ENCODE measurements around the gene P3H3. TPM values are rescaled to one million over a fixed set of nuclear protein-coding genes. Genes with fewer than 3 reads are reported as not detected.

Gene P3H3
- total RNA-seq, 1 experiment from 2014 or later = 45.6 TPM

- DNase-seq = peak; percentile 38
- H3K9me3 ChIP-seq = no peaks in the 10 kb centered on the region
- H3K27me3 ChIP-seq = peaks cover 26% of the 10 kb centered on the region
- H3K4me3 ChIP-seq = peak within 1 kb of the TSS; percentile 8; the same call in 1 of the 2 replicates
- H3K36me3 ChIP-seq = no peaks in the 10 kb centered on the region
These were observed 6.4 kb upstream of the P3H3 start, which contains the start of gene GPR162 for GRCh38 chr12:6821591-6822425. GPR162 (plus strand) TSS chr12:6821821; CDS start chr12:6823899, 2,078 bp downstream.

GRCh38 chr12:6822426-6823135 lies 5.6 kb upstream of the P3H3 start:
- Histone ChIP-seq H3K4me3 (no peak overlapping the region), H3K36me3 (no peaks in the 10 kb centered on the region), H3K27me3 (peaks cover 26% of the 10 kb centered on the region), H3K9me3 (no peaks in the 10 kb centered on the region)
- DNase-seq = no peak

GRCh38 chr12:6823182-6824084 lies 4.8 kb upstream of the P3H3 start:
- no peaks in the 10 kb centered on the region for H3K36me3 ChIP-seq
- no peaks in the 10 kb centered on the region for H3K9me3 ChIP-seq
- DNase-seq = no peak
- no peak overlapping the region for H3K4me3 ChIP-seq
- H3K27me3 ChIP-seq = peaks cover 26% of the 10 kb centered on the region

- H3K4me3 ChIP-seq = no peak overlapping the region
- peaks cover 26% of the 10 kb centered on the region for H3K27me3 ChIP-seq
- H3K9me3 ChIP-seq = no peaks in the 10 kb centered on the region
- DNase-seq = peak; percentile 30
- H3K36me3 ChIP-seq = no peaks in the 10 kb centered on the region
These were observed 4.0 kb upstream of the P3H3 start for GRCh38 chr12:6824085-6824775.

- no peaks in the 10 kb centered on the region for H3K9me3 ChIP-seq
- peaks cover 26% of the 10 kb centered on the region for H3K27me3 ChIP-seq
- no peak overlapping the region for H3K4me3 ChIP-seq
- DNase-seq = peak; percentile 26
- no peaks in the 10 kb centered on the region for H3K36me3 ChIP-seq
These were observed 3.3 kb upstream of the P3H3 start for GRCh38 chr12:6824901-6825381.

GRCh38 chr12:6825398-6826124 lies 2.6 kb upstream of the P3H3 start:
- no peaks in the 10 kb centered on the region for H3K9me3 ChIP-seq
- H3K4me3 ChIP-seq = no peak overlapping the region
- no peaks in the 10 kb centered on the region for H3K36me3 ChIP-seq
- peaks cover 26% of the 10 kb centered on the region for H3K27me3 ChIP-seq
- peak; percentile 75 for DNase-seq

- H3K27me3 ChIP-seq = peaks cover 26% of the 10 kb centered on the region
- DNase-seq = no peak
These were observed 2.0 kb upstream of the P3H3 start for GRCh38 chr12:6826125-6826733.

GRCh38 chr12:6826734-6827436 lies 1.3 kb upstream of the P3H3 start:
- Histone ChIP-seq H3K36me3 (peaks cover 5% of the 10 kb centered on the region; the same call in 1 of the 2 replicates), H3K9me3 (no peaks in the 10 kb centered on the region), H3K4me3 (no peak overlapping the region), H3K27me3 (peaks cover 25% of the 10 kb centered on the region)
- no peak for DNase-seq

More at GRCh38 chr12:6826125-6826733, 2.0 kb upstream of the P3H3 start:
- no peak overlapping the region for H3K4me3 ChIP-seq
- peaks cover 2% of the 10 kb centered on the region; the same call in 1 of the 2 replicates for H3K36me3 ChIP-seq
- H3K9me3 ChIP-seq = no peaks in the 10 kb centered on the region

- peak; percentile 80 for DNase-seq
- H3K9me3 ChIP-seq = no peaks in the 10 kb centered on the region
- H3K4me3 ChIP-seq = 0 out of 2 replicates have a peak overlapping the region, but pooled peaks have one; percentile 15
- peaks cover 5% of the 10 kb centered on the region; the same call in 1 of the 2 replicates for H3K36me3 ChIP-seq
- peaks cover 19% of the 10 kb centered on the region for H3K27me3 ChIP-seq
These were observed 733 bp upstream of the P3H3 start for GRCh38 chr12:6827437-6827911.

- H3K27me3 ChIP-seq = peaks cover 6% of the 10 kb centered on the region
- H3K36me3 ChIP-seq = peaks cover 11% of the 10 kb centered on the region
- peak; percentile 54 for DNase-seq
- no peaks in the 10 kb centered on the region for H3K9me3 ChIP-seq
- peak overlapping the region; percentile 81 for H3K4me3 ChIP-seq
These were observed 751 bp downstream of the P3H3 start for GRCh38 chr12:6828781-6829535.

GRCh38 chr12:6829536-6830220 lies 1.5 kb downstream of the P3H3 start:
- H3K36me3 ChIP-seq = peaks cover 14% of the 10 kb centered on the region
- no peaks in the 10 kb centered on the region for H3K9me3 ChIP-seq
- H3K27me3 ChIP-seq = peaks cover 1% of the 10 kb centered on the region
- peak overlapping the region; percentile 81 for H3K4me3 ChIP-seq
- DNase-seq = peak; percentile 54

- H3K4me3 ChIP-seq = no peak overlapping the region
- H3K27me3 ChIP-seq = no peaks in the 10 kb centered on the region
- no peaks in the 10 kb centered on the region for H3K9me3 ChIP-seq
- no peak for DNase-seq
- H3K36me3 ChIP-seq = peaks cover 14% of the 10 kb centered on the region
These were observed 2.2 kb downstream of the P3H3 start for GRCh38 chr12:6830286-6830890.

- Histone ChIP-seq H3K36me3 (peaks cover 14% of the 10 kb centered on the region), H3K9me3 (no peaks in the 10 kb centered on the region), H3K4me3 (no peak overlapping the region), H3K27me3 (no peaks in the 10 kb centered on the region)
- DNase-seq = no peak
These were observed 2.8 kb downstream of the P3H3 start for GRCh38 chr12:6830999-6831398.

Data from MG63 (cell line).